Measurements from ENCODE around the gene ATP2A3. TPM values are rescaled to one million over a fixed set of nuclear protein-coding genes. Genes with fewer than 3 reads are reported as not detected.

Gene ATP2A3
- total RNA-seq, 1 experiment from 2014 or later, result 13.3 TPM

GRCh38 chr17:4007346-4008081 is 43.3 kb upstream of the ATP2A3 start:
- H3K36me3 Mint-ChIP-seq (ENCODE audit: insufficient read depth in 1 of 3, low read depth in 3 of 3), result peaks cover 11 to 42% (median 25%) of the 10 kb centered on the region in 3 experiments; a peak in 6 of 7 replicates
- H3K27ac Mint-ChIP-seq, result peak overlapping the region in 1 of 3 experiments; percentile 49; a peak in 3 of 7 replicates
- DNase-seq, result no peak
- no peak overlapping the region for H4K8ac ChIP-seq (replicated peaks; ENCODE audit: insufficient read length, low read depth, low read length)
- H3K4me1 Mint-ChIP-seq, result peaks cover 16 to 26% of the 10 kb centered on the region in 2 experiments
- H3K18ac ChIP-seq (ENCODE audit: insufficient read length, low read depth, low read length), result no peak overlapping the region
- no peak overlapping the region for H2BK15ac ChIP-seq (ENCODE audit: low read depth, low read length)
- no peak overlapping the region for H4K5ac ChIP-seq (ENCODE audit: insufficient read length, low read depth, low read length)
- no peak overlapping the region for H3K56ac ChIP-seq (ENCODE audit: insufficient read length, low read depth, low read length)
- H4K20me1 ChIP-seq (ENCODE audit: control insufficient read depth, insufficient read depth, insufficient read length), result no peaks in the 10 kb centered on the region
- 0 out of 2 replicates have a peak, but pooled peaks cover 4% of the 10 kb centered on the region for H3K27me3 Mint-ChIP-seq (ENCODE audit: low read depth)
- no peak overlapping the region for H2AFZ ChIP-seq (ENCODE audit: low read length)
- H3K23ac ChIP-seq (ENCODE audit: insufficient read length, low read depth, low read length), result no peak overlapping the region
- H3K14ac ChIP-seq (ENCODE audit: insufficient read depth, low read length), result no peak overlapping the region
- no peak overlapping the region for H3K27ac ChIP-seq (ENCODE audit: insufficient read length, low read depth, low read length)
- H3K9ac ChIP-seq (ENCODE audit: extremely low read depth, insufficient read length, low read length), result no peak overlapping the region
- no peak overlapping the region for H2BK120ac ChIP-seq (ENCODE audit: low read depth, low read length, poor library complexity, severe bottlenecking)
- no peak overlapping the region for H2BK12ac ChIP-seq (ENCODE audit: insufficient read length, low read depth, low read length)
- H3K9me3 Mint-ChIP-seq, result no peaks in the 10 kb centered on the region
- TF ChIP-seq CTCF (conservative IDR thresholded peaks at IDR 0.05), result no peak
- H4K91ac ChIP-seq (ENCODE audit: insufficient read length, low read depth, low read length), result no peak overlapping the region
- H3K23me2 ChIP-seq (ENCODE audit: insufficient read length, low read depth, low read length, poor library complexity, severe bottlenecking), result no peaks in the 10 kb centered on the region
- H3K79me1 ChIP-seq (ENCODE audit: insufficient read depth, low read depth, low read length, poor library complexity, severe bottlenecking), result no peaks in the 10 kb centered on the region
- H3K4me1 ChIP-seq (ENCODE audit: insufficient read depth, low read length), result no peaks in the 10 kb centered on the region
- H2AK5ac ChIP-seq (ENCODE audit: insufficient read length, low read length), result no peak overlapping the region
- H3K4me2 ChIP-seq (ENCODE audit: insufficient read depth, insufficient read length, low read length), result no peak overlapping the region
- H2BK5ac ChIP-seq (ENCODE audit: insufficient read length, low read length), result no peak overlapping the region
- no peaks in the 10 kb centered on the region for H3K9me3 ChIP-seq (ENCODE audit: control insufficient read depth, low read depth, low read length)
- H2BK20ac ChIP-seq (ENCODE audit: low read depth, low read length, poor library complexity, severe bottlenecking), result no peak overlapping the region
- H3K4me3 Mint-ChIP-seq, result no peak overlapping the region
- H3T11ph ChIP-seq (ENCODE audit: low read length), result no peak overlapping the region
- no CpG with 5 or more reads among the region's 27 CpGs for WGBS (ENCODE audit: extremely low coverage, insufficient read length, low lambda C conversion rate)
- no peaks in the 10 kb centered on the region for H3K27me3 ChIP-seq (ENCODE audit: insufficient read depth, low read length)
- H3K4ac ChIP-seq (ENCODE audit: low read depth, low read length), result no peak overlapping the region
- H3K79me2 ChIP-seq (ENCODE audit: insufficient read depth, low read length), result no peaks in the 10 kb centered on the region

Data from H9 (cell line).